Prostate gland (tissue), 2 donors: Measurements from ENCODE around the gene HMHB1. TPM values are rescaled to one million over a fixed set of nuclear protein-coding genes. Genes with fewer than 3 reads are reported as not detected.

Source experiments
- DNase-seq: peaks from one replicate; pipeline ENCODE4 v3.0.0-alpha.2; 2019; ENCODE audit warnings: low spot score
- H3K27ac ChIP-seq, 2 donors: fragments of 200-600 bp; sonication (generic); 2 replicates each; pipeline ENCODE4 v1.5.1; 2017 to 2019
- H3K27me3 ChIP-seq: fragments of 200-600 bp; sonication (generic); replicated peaks from 2 replicates; pipeline ENCODE4 v1.5.1; 2019; ENCODE audit not compliant: insufficient read depth
- H3K36me3 ChIP-seq, 2 donors: fragments of 200-600 bp; sonication (generic); 1 replicate in 1 of 2; 2 replicates in 1 of 2; pipeline versions ENCODE4 v1.5.1 to v1.8.1; 2017 to 2019
- H3K4me1 ChIP-seq: fragments of 200-600 bp; sonication (generic); replicated peaks from 2 replicates; pipeline ENCODE4 v1.5.1; 2019
- H3K4me3 ChIP-seq, 2 donors: fragments of 200-600 bp; sonication (generic); 2 replicates each; pipeline ENCODE4 v1.5.1; 2017 to 2019
- H3K9me3 ChIP-seq: fragments of 200-600 bp; sonication (generic); 2 replicates; pipeline ENCODE4 v1.5.1; 2017
- POLR2A ChIP-seq: fragments of 450-650 bp; IDR thresholded peaks from one replicate; pipeline ENCODE4 v1.6.1; 2016; ENCODE audit warnings: antibody characterized with exemption, mild to moderate bottlenecking
- POLR2AphosphoS5 ChIP-seq: sonication (generic); formaldehyde crosslinking; IDR thresholded peaks from one replicate; pipeline ENCODE4 v1.6.1; 2017; ENCODE audit warnings: antibody characterized with exemption
- WGBS: methylation state at CpG from one replicate; pipeline ENCODE4 v1.1.5; 2018; 5-methylcytosine and 5-hydroxymethylcytosine counted together
- intact Hi-C: fragments of 100-400 bp; cut with DNase I; formaldehyde crosslinking; loops from one replicate; pipeline ENCODE4 v1.14.2; 2022
- total RNA-seq, 2 donors: library from RNA; depleted of rRNA; stranded (reverse); fragments of >200 nt; gene quantifications; one replicate each; pipeline ENCODE4 v1.1.0, GENCODE V29; 2016
- TF ChIP-seq, protein P1 (sequence below), 4 experiments: fragments of 200-600 bp in 2 of 4; fragments of 450-650 bp in 2 of 4; sonication (generic) in 2 of 4; IDR thresholded peaks; 1 replicate in 3 of 4; 2 replicates in 1 of 4; pipeline ENCODE4 v1.5.1; 2016 to 2019; ENCODE audit warnings: antibody characterized with exemption in 4 of 4, mild to moderate bottlenecking in 2 of 4, moderate library complexity in 2 of 4

Gene HMHB1
- not detected for total RNA-seq

DNA sequence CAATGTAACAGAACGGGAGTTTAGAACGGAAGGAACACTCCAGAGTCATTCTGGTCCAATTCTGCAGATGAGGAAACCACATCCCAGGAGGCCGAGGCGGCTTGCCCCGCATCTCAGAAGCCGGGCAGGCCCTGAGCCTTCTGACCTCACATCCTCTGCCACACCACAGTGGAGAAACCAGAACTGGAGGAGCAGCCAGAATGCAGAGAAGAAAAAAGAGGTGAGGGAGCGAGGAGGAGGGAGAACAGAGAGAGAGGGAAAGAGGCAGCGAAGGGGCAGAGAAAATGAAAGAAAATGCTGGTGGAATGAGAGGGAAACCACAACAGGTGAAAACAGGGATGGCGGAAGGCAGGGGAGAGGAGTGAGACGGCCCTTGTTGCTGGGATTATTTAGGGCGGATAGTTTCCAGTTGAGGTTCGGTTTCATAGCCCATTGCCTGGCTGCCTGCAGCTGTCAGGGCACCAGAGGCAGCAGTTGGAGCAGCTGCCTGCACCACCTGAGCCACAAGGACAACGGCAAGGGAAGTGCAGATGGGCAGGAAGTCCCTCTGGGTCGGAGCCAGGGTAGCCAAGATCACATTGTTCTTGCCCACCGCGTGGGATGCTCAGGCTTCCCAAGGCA lies at the start of gene HMHB1:
Gene HMHB1, plus strand, starts transcription at position 77 of the 621 bp plus-strand sequence.
- intact Hi-C loops = no loop called here
- 84% methylated on average over 16 of the region's 16 CpGs for WGBS
- H3K4me3 ChIP-seq = no peak within 1 kb of the TSS
- no peaks in the 10 kb centered on the region for H3K36me3 ChIP-seq
- TF ChIP-seq POLR2A (no peak), POLR2AphosphoS5 (no peak)
- TF ChIP-seq, protein P1, sequence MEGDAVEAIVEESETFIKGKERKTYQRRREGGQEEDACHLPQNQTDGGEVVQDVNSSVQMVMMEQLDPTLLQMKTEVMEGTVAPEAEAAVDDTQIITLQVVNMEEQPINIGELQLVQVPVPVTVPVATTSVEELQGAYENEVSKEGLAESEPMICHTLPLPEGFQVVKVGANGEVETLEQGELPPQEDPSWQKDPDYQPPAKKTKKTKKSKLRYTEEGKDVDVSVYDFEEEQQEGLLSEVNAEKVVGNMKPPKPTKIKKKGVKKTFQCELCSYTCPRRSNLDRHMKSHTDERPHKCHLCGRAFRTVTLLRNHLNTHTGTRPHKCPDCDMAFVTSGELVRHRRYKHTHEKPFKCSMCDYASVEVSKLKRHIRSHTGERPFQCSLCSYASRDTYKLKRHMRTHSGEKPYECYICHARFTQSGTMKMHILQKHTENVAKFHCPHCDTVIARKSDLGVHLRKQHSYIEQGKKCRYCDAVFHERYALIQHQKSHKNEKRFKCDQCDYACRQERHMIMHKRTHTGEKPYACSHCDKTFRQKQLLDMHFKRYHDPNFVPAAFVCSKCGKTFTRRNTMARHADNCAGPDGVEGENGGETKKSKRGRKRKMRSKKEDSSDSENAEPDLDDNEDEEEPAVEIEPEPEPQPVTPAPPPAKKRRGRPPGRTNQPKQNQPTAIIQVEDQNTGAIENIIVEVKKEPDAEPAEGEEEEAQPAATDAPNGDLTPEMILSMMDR (IDR thresholded peaks at IDR 0.05) = no peak
- no peaks in the 10 kb centered on the region for H3K4me1 ChIP-seq
- no peak within 1 kb of the TSS for H3K27ac ChIP-seq
- no peak for DNase-seq
- no peaks in the 10 kb centered on the region for H3K27me3 ChIP-seq
- no peaks in the 10 kb centered on the region for H3K9me3 ChIP-seq

DNA sequence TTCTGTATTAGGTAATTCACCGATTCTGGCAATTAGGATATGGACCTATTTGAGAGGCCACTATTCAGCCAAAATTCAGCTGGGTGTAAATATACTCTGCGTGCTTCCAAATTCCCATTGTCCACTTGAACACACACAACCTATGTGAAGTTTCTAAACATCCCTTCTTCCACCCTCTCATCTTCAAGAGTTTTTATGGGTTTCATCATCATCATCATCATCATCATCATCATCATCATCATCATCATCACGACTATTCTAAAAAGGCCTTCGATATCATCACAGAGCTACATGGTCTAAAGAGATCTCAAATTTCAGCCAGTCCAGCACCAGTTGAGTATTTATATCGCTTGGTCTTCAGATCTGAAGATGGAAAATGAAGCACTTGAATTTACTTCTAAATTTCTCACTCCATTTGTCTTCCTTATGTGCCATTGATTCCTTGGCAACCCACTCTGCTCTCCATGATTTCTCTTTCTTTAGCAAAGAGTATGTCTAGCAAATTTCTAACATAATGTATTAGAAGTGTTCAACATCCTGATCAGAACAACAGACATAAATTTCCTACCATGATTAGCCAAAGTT lies 49.2 kb upstream of the HMHB1 start:
- 97% methylated on average over 5 of the region's 5 CpGs for WGBS
- Histone ChIP-seq H3K36me3 (no peaks in the 10 kb centered on the region), H3K9me3 (no peaks in the 10 kb centered on the region), H3K27ac (no peak overlapping the region), H3K27me3 (no peaks in the 10 kb centered on the region), H3K4me1 (no peaks in the 10 kb centered on the region), H3K4me3 (no peak overlapping the region)
- DNase-seq = no peak
- intact Hi-C loops = no loop called here
- TF ChIP-seq POLR2AphosphoS5 = no peak
- TF ChIP-seq, protein P1 (IDR thresholded peaks at IDR 0.05) = no peak
- no peak for TF ChIP-seq POLR2A

DNA sequence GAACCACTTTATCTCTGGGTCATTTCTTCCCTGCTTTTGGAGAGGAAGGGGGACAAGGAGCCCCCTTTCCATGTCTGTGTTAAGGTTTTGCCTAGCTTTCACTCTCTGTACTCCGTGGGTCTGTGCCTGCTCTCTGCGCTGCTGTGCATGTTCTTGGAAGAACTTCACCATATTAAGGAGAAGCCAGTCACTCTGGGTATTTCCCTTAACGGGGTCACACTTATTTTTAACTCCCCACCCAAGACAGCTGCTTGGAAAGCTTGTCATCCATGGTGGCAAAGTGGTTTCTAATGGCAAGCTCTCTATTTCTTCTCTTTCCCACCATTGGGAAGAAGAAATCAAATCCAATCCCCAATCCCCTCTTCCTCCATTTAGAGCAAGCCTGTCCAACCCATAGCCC lies 44.8 kb upstream of the HMHB1 start:
- WGBS = 91% methylated on average over 3 of the region's 3 CpGs
- Histone ChIP-seq H3K4me3 (no peak overlapping the region), H3K27ac (no peak overlapping the region), H3K36me3 (no peaks in the 10 kb centered on the region), H3K9me3 (no peaks in the 10 kb centered on the region), H3K27me3 (no peaks in the 10 kb centered on the region), H3K4me1 (no peaks in the 10 kb centered on the region)
- intact Hi-C loops = no loop called here
- no peak for TF ChIP-seq POLR2A
- TF ChIP-seq, protein P1 (IDR thresholded peaks at IDR 0.05) = no peak
- TF ChIP-seq POLR2AphosphoS5 = no peak
- no peak for DNase-seq

DNA sequence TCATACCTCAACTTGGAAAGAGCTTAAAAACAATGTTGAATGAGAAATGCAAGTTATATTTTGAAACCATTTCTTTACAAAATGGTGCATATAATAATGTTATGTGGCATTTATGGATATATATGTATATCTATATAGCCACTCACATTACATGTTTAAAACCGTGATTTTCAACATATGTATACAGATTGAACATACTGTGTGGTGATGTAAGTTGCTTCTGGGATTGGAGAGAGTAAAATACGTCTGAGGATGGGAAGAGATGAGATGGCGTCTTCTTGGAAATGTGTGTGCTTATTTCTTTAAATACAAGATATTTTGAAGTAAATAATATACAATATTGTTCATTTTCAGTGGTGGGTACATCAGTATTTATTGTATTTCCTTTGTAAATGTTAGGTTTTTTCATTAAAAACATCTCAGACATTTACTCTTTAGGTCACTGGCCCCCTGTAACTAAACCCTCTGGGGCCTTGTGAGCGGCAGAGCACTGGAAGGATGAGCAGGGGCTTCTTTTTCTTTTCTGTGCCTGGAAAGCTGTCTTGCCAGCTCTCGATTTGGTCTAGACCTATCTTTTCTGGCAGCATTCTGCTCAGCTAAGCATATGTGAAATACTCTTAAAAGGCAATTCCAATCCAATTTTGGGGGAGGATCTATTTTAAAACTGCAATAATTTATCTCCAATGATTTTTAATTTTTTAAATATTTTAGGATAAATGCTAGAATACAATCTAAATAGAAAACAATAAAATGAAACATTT lies 42.8 kb upstream of the HMHB1 start:
- no peak for TF ChIP-seq POLR2AphosphoS5
- TF ChIP-seq, protein P1 (IDR thresholded peaks at IDR 0.05) = no peak
- TF ChIP-seq POLR2A = no peak
- Histone ChIP-seq H3K4me3 (no peak overlapping the region), H3K27ac (no peak overlapping the region), H3K9me3 (no peaks in the 10 kb centered on the region), H3K27me3 (no peaks in the 10 kb centered on the region), H3K4me1 (no peaks in the 10 kb centered on the region), H3K36me3 (no peaks in the 10 kb centered on the region)
- intact Hi-C loops = no loop called here
- WGBS = 92% methylated on average over 5 of the region's 5 CpGs
- no peak for DNase-seq
